Breast epithelium (tissue), 4 donors: ENCODE measurements around the gene ERICH2. TPM values are rescaled to one million over a fixed set of nuclear protein-coding genes. Genes with fewer than 3 reads are reported as not detected.

Experiments used
- DNase-seq, 2 donors: peaks; one replicate each; pipeline ENCODE4 v3.0.0-alpha.2; 2019; ENCODE audit warnings: low spot score in 2 of 2
- H3K27ac ChIP-seq, 2 donors: fragments of 200-600 bp; sonication (generic) in 1 of 2; one replicate each; pipeline ENCODE4 v1.5.1; 2016 to 2019; ENCODE audit warnings: mild to moderate bottlenecking in 1 of 2
- H3K27me3 ChIP-seq, 2 donors: fragments of 200-600 bp; sonication (generic) in 1 of 2; one replicate each; pipeline versions ENCODE4 v1.5.1 to v1.6.0; 2017 to 2019; ENCODE audit warnings: control low read depth in 1 of 2, mild to moderate bottlenecking in 1 of 2
- H3K36me3 ChIP-seq: fragments of 200-600 bp; one replicate; pipeline ENCODE4 v1.5.1; 2019
- H3K4me1 ChIP-seq, 2 donors: fragments of 200-600 bp; sonication (generic); one replicate each; pipeline ENCODE4 v1.5.1; 2016 to 2019; ENCODE audit warnings: control low read depth in 1 of 2
- H3K4me3 ChIP-seq, 3 donors: fragments of 200-600 bp; sonication (generic); 1 replicate in 2 of 3; 2 replicates in 1 of 3; pipeline ENCODE4 v1.5.1; 2016 to 2019; ENCODE audit warnings: mild to moderate bottlenecking in 3 of 3, moderate library complexity in 2 of 3
- H3K9me3 ChIP-seq, 2 donors: fragments of 200-600 bp; sonication (generic) in 1 of 2; one replicate each; pipeline ENCODE4 v1.5.1; 2016 to 2019; ENCODE audit warnings: control low read depth in 1 of 2
- POLR2A ChIP-seq: fragments of 450-650 bp; IDR thresholded peaks from one replicate; pipeline ENCODE4 v1.6.1; 2016; ENCODE audit warnings: antibody characterized with exemption, mild to moderate bottlenecking, moderate library complexity
- POLR2AphosphoS5 ChIP-seq, 3 donors: sonication (generic); formaldehyde crosslinking; IDR thresholded peaks; one replicate each; pipeline ENCODE4 v1.6.1; 2017; ENCODE audit warnings: antibody characterized with exemption in 3 of 3
- intact Hi-C: fragments of 100-400 bp; cut with DNase I; formaldehyde crosslinking; loops from one replicate; pipeline ENCODE4 v1.15.1; 2023; ENCODE audit warnings: low total_unique reads
- total RNA-seq, 3 donors: library from RNA; depleted of rRNA; stranded (reverse); fragments of >200 nt; gene quantifications; one replicate each; pipeline ENCODE4 v1.1.0, GENCODE V29; 2016
- TF ChIP-seq, protein P1 (sequence below), 3 donors: fragments of 450-650 bp; IDR thresholded peaks; one replicate each; pipeline ENCODE4 v1.5.1; 2016 to 2017; ENCODE audit warnings: antibody characterized with exemption in 3 of 3, mild to moderate bottlenecking in 3 of 3, moderate library complexity in 3 of 3

The ERICH2 gene
- total RNA-seq, 3 donors from 2014 or later, result 0.80 TPM; not detected in 2

DNA sequence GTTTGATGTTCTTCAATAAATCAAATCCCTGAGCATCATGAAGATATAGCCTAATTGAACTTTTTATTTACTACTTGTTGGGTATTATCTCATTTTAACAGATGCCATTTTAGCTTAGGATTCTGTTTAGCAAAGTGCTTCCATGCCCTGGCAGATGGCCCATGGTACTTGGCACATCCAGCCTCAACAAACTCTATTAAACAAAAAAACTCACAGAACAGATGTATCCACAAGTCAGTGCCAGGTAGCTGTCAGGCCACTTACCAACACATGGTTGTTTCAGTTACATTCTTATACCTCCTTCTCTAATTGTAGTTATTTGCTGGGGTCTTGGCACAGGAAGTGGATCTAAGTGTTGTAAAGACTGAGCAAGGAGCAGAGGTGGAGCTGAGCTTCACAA is 76.1 kb downstream of the ERICH2 start:
- no peak for DNase-seq
- Histone ChIP-seq H3K27ac (no peak overlapping the region), H3K4me1 (no peaks in the 10 kb centered on the region), H3K36me3 (no peaks in the 10 kb centered on the region), H3K9me3 (no peaks in the 10 kb centered on the region), H3K27me3 (peaks cover 0 to 8% of the 10 kb centered on the region in 2 donors), H3K4me3 (no peak overlapping the region)
- TF ChIP-seq POLR2AphosphoS5 (IDR thresholded peaks at IDR 0.05), result no peak
- TF ChIP-seq POLR2A, result no peak
- intact Hi-C loops, result no loop called here

DNA sequence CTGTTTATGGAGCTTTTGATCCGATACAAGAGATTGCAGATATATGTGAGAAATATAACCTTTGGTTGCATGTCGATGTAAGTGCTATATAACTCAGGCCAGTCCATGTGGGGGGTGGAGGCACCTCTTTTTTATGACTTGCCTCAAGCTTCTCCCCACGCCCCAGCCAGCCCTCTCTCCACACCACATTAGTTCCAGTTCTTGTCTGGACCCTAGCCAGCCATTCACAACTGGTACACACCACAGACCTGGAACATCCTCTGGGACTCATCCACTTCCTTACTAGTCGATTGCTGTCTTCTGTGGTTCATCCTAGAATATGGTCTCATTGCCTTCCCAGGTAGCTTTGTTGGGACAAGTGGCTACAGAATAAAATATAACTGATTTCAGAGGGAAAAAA is 77.5 kb downstream of the ERICH2 start:
- peaks cover 0 to 8% of the 10 kb centered on the region in 2 donors for H3K27me3 ChIP-seq
- H3K9me3 ChIP-seq, result no peaks in the 10 kb centered on the region
- intact Hi-C loops, result no loop called here
- H3K4me1 ChIP-seq, result no peaks in the 10 kb centered on the region
- TF ChIP-seq POLR2AphosphoS5 (IDR thresholded peaks at IDR 0.05) (no peak), POLR2A (no peak)
- TF ChIP-seq, protein P1, sequence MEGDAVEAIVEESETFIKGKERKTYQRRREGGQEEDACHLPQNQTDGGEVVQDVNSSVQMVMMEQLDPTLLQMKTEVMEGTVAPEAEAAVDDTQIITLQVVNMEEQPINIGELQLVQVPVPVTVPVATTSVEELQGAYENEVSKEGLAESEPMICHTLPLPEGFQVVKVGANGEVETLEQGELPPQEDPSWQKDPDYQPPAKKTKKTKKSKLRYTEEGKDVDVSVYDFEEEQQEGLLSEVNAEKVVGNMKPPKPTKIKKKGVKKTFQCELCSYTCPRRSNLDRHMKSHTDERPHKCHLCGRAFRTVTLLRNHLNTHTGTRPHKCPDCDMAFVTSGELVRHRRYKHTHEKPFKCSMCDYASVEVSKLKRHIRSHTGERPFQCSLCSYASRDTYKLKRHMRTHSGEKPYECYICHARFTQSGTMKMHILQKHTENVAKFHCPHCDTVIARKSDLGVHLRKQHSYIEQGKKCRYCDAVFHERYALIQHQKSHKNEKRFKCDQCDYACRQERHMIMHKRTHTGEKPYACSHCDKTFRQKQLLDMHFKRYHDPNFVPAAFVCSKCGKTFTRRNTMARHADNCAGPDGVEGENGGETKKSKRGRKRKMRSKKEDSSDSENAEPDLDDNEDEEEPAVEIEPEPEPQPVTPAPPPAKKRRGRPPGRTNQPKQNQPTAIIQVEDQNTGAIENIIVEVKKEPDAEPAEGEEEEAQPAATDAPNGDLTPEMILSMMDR (IDR thresholded peaks at IDR 0.05), result no peak
- H3K36me3 ChIP-seq, result no peaks in the 10 kb centered on the region
- no peak overlapping the region for H3K27ac ChIP-seq
- DNase-seq, result no peak
- H3K4me3 ChIP-seq, result no peak overlapping the region

Other genes with a start within 250 kb of the ERICH2 start
- 1 to 10 TPM; 1.5 to 7.9 (median 5.8) TPM for gene SP5, start 55.0 kb upstream of the ERICH2 start, total RNA-seq
- gene GAD1, start 46.5 kb downstream of the ERICH2 start, total RNA-seq, result under 1 TPM; 0.15 to 0.66 (median 0.48) TPM
- 10 to 100 TPM; 31.4 to 56.5 (median 45.2) TPM for gene GORASP2, start 158.9 kb downstream of the ERICH2 start, total RNA-seq